HEK293T (cell line): ENCODE measurements around the gene VIT.

Experiments used
- ARNT ChIP-seq: fragments of 450-650 bp; IDR thresholded peaks from 2 replicates; pipeline ENCODE4 v1.6.1; 2017; ENCODE audit warnings: mild to moderate bottlenecking
- BHLHE40 ChIP-seq: fragments of 450-650 bp; IDR thresholded peaks from 2 replicates; pipeline ENCODE4 v1.6.1; 2016; ENCODE audit warnings: mild to moderate bottlenecking, moderate library complexity, borderline replicate concordance
- CTBP1 ChIP-seq: fragments of 450-650 bp; IDR thresholded peaks from 2 replicates; pipeline ENCODE4 v1.6.1; 2016; ENCODE audit warnings: borderline replicate concordance
- FOXA1 ChIP-seq: fragments of 450-650 bp; IDR thresholded peaks from 2 replicates; pipeline ENCODE4 v1.6.1; 2016; ENCODE audit warnings: mild to moderate bottlenecking
- FOXM1 ChIP-seq: fragments of 450-650 bp; IDR thresholded peaks from 2 replicates; pipeline ENCODE4 v1.6.1; 2017; ENCODE audit warnings: mild to moderate bottlenecking, borderline replicate concordance
- HDGF ChIP-seq: fragments of 450-650 bp; IDR thresholded peaks from 2 replicates; pipeline ENCODE4 v1.6.1; 2017; ENCODE audit warnings: antibody characterized with exemption, borderline replicate concordance
- SP1 ChIP-seq: fragments of 450-650 bp; IDR thresholded peaks from 2 replicates; pipeline ENCODE4 v1.6.1; 2017
- SUZ12 ChIP-seq: fragments of 450-650 bp; IDR thresholded peaks from 2 replicates; pipeline ENCODE4 v1.6.1; 2016; ENCODE audit warnings: mild to moderate bottlenecking
- TARDBP ChIP-seq: fragments of 450-650 bp; IDR thresholded peaks from 2 replicates; pipeline ENCODE4 v1.6.1; 2016
- TF ChIP-seq, protein P1 (sequence below): fragments of 450-650 bp; IDR thresholded peaks from 2 replicates; pipeline ENCODE4 v1.6.1; 2016

DNA sequence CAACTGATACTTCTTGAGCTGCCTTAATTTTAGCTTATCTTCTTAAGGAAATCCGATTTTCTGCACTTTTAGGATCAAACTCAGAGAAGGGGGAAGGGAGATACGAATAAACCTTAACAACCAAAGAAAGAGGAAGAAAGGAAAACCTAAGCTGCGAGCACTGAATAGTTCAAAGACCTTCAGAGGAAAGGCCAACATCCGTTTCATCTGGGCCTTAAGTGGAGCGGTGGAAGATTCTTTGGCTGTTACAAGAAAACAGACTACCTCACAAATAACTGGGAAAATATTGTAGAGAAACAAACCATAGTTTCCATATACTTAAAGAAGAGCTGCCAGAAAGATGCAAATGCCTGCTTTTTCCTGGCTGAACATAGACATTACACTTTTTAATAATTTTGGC, 43.6 kb downstream of the VIT start:
- TF ChIP-seq BHLHE40 (no peak), TARDBP (no peak), FOXM1 (no peak), CTBP1 (no peak), SP1 (no peak), SUZ12 (no peak), ARNT (no peak), HDGF (no peak), FOXA1 (no peak)
- TF ChIP-seq, protein P1, sequence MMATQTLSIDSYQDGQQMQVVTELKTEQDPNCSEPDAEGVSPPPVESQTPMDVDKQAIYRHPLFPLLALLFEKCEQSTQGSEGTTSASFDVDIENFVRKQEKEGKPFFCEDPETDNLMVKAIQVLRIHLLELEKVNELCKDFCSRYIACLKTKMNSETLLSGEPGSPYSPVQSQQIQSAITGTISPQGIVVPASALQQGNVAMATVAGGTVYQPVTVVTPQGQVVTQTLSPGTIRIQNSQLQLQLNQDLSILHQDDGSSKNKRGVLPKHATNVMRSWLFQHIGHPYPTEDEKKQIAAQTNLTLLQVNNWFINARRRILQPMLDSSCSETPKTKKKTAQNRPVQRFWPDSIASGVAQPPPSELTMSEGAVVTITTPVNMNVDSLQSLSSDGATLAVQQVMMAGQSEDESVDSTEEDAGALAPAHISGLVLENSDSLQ: no peak
